Heart left ventricle (tissue), 13 donors: ENCODE data around the gene FLT3LG.

Source experiments
- CTCF ChIP-seq, 12 donors: fragments of 200-600 bp; sonication (generic) in 4 of 12; IDR thresholded peaks; one replicate each; pipeline versions ENCODE4 v1.5.0 to v1.8.0; 2018 to 2022; ENCODE audit warnings: antibody characterized with exemption in 12 of 12, mild to moderate bottlenecking in 5 of 12
- POLR2A ChIP-seq, 2 donors: fragments of 450-650 bp; IDR thresholded peaks; one replicate each; pipeline ENCODE4 v1.6.1; 2017; ENCODE audit warnings: antibody characterized with exemption in 2 of 2, mild to moderate bottlenecking in 2 of 2, moderate library complexity in 2 of 2
- donor health status: ischemic (EF 13 %, LVEDD 7.1; RV severe dilation, severe dysfunction).
- donor health status: DM: no; HTN: yes; CAD: no.
- donor health status: DM: no; HTN: no; CAD: no.
- donor health status: ischemic (EF 25% LVEDD 6.9; RV normal size, moderate dysfunction).
- donor health status: ischemic (EF 25% LVEDD 5.7; RV mildly dilated, moderate dysfunction).
- donor health status: ischemic (EF 35%, LVEDD 5.7; RV mildly dilated, moderate dysfunction).
- donor health status: nonischemic (EF 11% LVEDD 7.7; RV severe dilation, severe dysfunction).
- donor health status: DM: yes; HTN: yes; CAD: no.
- donor health status: PGD.
- donor health status: ischemic (EF 29% LVEDD 5.4; RV normal size, mild dysfunction).
- donor health status: nonischemic (EF 23%, LVEDD 6.1; RV moderate dilation, normal function).

GRCh38 chr19:49425922-49426592, 48.0 kb upstream of the FLT3LG start:
- TF ChIP-seq POLR2A (IDR thresholded peaks at IDR 0.05) (no peak), CTCF (IDR thresholded peaks at IDR 0.05) (no peak)
